PC-3 (cell line): ENCODE data around the gene DAO.

ENCODE experiments used
- CTCF ChIP-seq: fragments of 300-600 bp; sonication (generic); conservative IDR thresholded peaks from 2 replicates; pipeline ENCODE4 v1.5.1; 2017; ENCODE audit warnings: antibody characterized with exemption, low read depth, mild to moderate bottlenecking, low read length
- EZH2 ChIP-seq: fragments of 300-600 bp; sonication (generic); IDR thresholded peaks from one replicate; pipeline ENCODE4 v1.6.1; 2017; ENCODE audit warnings: antibody characterized with exemption, mild to moderate bottlenecking, low read length; ENCODE audit not compliant: unreplicated experiment
- EZH2phosphoT487 ChIP-seq: fragments of 300-600 bp; sonication (generic); IDR thresholded peaks from 2 replicates; pipeline ENCODE4 v1.6.1; 2018; ENCODE audit warnings: mild to moderate bottlenecking, antibody characterized with exemption, low read length, borderline replicate concordance

- TF ChIP-seq CTCF (no peak), EZH2 (no peak), EZH2phosphoT487 (no peak)
Observed at GRCh38 chr12:108886873-108887629, 7.2 kb downstream of the DAO start.
